GM21515 (cell line): ENCODE data around the gene INPP5D.
A peak's percentile ranks its signal among the peaks of the same experiment; 100 is the strongest.
"Not testable (repeated sequence)": the region's sequence is repeated elsewhere in the genome, so short reads cannot be mapped to it uniquely, and the experiment has no call there.

Source experiments
- ATAC-seq: cut with Tn5 transposase; IDR thresholded peaks from one replicate; pipeline ENCODE4 v1.9.1; 2021; ENCODE audit not compliant: unreplicated experiment

The INPP5D gene

DNA sequence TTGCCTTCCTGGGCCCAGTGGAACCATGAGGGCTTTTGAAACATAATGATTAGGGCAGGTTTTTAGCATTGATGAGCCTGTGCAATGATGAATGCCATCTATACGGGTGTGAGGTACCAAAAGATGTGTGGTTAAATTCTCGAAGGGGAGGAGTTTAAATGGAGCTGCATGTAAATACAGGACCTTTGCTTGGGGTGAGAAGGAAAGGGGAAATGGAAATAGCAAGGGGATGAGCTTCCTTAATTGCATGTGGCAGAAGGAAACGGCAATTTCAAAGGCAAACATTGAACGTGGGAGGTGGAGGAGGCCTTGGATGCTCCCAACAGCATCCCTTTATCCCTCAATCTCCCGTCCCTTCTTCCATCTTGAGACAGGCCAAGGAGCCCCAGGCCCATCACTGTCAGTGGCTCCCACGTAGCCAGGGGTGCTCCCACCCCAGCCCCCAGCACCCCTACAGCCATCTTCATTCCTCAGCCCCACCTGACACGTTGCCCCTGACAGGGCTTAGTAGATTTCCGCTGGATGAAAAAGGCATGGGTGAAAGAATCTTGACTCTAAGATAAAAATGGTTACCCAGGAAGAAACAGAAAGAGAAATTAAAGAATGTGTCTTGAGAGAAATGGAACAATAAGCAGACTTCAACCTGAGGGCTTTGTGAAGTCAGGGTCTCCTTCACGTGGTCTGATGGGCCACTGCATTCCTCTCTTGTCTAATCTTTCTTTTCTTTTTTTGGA is 32.5 kb downstream of the INPP5D start:
- ATAC-seq: no peak

- no peak for ATAC-seq
These were observed 33.0 kb downstream of the INPP5D start for GRCh38 chr2:233093166-233093448.

GRCh38 chr2:233093721-233094120 is 33.6 kb downstream of the INPP5D start:
- no peak for ATAC-seq

- no peak for ATAC-seq
These were observed 34.5 kb downstream of the INPP5D start for GRCh38 chr2:233094614-233095013.

DNA sequence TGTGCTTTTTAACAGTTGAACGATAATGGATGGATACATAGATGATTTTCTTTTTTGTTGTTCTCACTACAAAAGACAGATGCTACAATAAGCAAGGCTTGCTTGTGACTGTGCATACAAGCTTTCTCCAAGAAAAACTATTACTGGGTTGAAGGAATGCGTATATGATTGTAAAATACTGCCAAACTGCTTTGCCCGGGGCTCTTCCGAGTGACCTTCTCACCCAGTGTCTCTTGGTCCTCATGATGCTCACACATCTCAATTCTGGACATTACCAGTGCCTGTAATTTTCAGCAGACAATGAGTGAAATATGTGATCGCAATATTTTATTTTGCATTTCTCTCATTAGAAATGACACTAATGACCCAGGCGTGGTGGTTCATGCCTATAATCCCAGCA is 35.9 kb downstream of the INPP5D start:
- no peak for ATAC-seq

DNA sequence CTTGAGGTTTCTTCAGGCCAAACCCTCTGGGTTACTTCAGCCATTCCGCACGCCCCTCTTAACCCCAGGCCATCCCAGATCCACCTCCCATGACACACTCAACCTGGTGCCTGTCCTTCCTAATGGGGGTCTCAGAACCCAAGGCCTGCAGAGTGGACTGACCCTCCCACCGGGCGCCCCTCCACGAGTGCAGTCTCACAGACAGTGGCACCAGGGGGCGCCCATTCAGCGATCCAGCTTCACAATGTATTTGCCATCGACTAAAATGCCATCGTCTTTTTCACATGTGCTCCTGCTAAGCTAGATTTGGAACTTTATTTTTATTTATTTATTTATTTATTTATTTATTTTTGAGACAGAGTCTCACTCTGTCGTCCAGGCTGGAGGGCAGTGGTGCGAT is 38.5 kb downstream of the INPP5D start:
- no peak for ATAC-seq

DNA sequence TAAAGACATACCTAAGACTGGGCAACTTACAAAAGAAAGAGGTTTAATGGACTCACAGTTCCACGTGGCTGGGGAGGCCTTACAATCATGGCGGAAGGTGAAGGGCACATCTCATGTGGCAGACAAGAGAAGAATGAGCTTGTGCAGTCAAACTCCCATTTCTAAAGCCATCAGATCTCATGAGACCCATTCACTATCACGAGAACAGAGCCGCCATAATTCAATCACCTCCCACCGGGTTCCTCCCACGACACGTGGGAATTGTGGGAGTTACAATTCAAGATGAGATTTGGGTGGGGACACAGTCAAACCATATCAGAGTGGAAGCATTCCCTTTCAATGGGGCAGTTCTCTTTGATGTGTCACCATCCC is 39.7 kb downstream of the INPP5D start:
- ATAC-seq: not testable (repeated sequence)

- peak; percentile 80 for ATAC-seq
These were observed 40.3 kb downstream of the INPP5D start for GRCh38 chr2:233100192-233100998.

GRCh38 chr2:233101141-233101540 is 41.0 kb downstream of the INPP5D start:
- peak; percentile 10 for ATAC-seq

DNA sequence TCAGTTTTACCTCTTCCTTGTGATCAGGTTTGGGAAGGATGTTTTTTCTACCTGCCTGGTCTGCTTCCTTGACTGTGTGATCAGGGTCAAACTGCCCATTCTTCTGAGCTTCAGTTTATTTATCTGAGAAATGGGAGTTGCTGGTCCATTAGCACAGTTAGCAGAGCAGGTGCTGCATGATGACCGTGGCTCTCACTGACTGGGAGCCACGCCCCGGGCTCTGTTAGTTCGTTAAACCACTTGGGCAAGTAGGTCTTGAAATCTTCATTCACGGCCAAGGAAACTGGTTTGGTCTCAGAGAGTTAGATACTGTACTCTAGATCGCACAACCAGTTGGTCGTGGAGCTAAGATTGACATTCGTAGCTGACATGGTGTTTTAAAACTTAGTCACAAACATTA is 41.7 kb downstream of the INPP5D start:
- ATAC-seq: no peak

DNA sequence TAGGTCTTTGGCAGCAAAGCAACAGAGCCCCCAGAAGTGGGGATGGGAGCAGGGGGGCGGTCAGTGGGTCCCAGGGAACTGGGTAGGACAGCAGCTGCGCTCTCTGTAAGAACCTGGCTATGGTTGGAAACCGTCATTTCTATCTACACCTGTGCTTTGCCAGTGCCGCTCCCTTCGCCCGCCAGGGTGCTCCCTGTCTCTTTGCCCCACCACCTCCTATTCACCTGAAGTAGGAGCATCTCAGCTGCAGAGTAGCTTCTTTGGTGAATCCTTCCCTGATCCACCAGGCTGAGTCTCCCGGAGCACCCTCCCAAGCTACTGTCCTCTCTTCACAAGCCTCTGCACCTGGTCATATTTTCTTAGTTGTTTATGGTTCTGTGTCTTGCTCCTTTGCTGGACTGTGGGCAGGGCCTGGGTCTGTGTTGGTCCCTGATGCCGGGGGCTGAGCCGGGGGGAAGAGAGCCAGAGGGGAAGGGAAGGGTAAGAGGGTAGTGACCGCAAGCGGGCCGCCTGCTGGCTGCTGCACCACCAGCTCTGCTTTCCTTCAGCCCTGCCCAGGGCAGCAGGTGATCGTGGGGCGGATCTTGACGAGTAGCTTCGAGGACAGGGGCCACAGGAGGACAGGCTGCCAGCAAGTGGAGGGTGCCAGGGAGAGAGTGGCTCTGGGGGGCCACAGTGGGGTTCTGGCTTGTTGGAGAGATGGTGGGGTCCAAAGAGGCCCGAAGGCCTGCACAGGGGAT is 45.2 kb downstream of the INPP5D start:
- no peak for ATAC-seq

DNA sequence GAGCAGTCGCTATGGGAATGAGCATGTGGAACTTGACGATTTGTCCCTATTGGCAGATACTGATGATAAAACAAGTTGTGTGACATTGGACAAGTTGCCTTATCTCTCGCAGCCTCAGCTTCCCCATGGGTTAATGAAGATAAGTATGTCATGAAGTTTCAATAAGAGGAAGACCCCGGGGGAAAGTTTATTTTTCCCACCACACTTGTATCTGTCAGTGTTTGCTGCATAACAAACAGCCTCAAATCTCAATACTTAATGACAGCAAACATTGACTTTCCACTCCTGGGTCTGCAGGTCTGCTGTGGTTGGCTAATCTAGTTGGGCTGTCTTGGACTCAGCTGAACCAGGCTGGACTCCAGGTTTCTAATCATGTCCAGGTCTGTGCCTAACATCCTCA is 45.8 kb downstream of the INPP5D start:
- no peak for ATAC-seq

- ATAC-seq: no peak
These were observed 46.9 kb downstream of the INPP5D start for GRCh38 chr2:233107011-233107410.

DNA sequence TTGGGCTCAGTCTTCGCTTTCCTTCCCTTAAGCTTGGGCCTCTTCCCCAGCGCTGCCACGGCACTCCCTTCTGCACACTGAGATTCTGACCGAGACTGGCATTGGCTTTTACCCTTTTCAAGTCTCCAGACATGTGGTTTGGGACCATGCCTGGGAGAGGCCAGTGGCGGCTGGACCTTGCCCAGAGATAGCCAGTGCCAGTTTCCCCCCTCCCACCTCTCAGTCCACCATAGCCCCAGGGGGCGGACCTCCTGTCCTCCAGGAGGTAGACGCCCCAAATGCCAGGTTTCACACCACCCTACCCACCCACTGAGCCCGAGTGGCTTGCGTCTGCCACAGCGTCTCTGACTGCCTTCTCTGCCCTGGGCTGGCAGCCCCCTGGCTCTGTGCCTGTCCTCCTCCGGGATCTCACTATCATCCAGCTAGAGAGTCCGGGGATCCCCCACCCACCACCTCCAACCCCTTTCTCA is 47.7 kb downstream of the INPP5D start:
- no peak for ATAC-seq

DNA sequence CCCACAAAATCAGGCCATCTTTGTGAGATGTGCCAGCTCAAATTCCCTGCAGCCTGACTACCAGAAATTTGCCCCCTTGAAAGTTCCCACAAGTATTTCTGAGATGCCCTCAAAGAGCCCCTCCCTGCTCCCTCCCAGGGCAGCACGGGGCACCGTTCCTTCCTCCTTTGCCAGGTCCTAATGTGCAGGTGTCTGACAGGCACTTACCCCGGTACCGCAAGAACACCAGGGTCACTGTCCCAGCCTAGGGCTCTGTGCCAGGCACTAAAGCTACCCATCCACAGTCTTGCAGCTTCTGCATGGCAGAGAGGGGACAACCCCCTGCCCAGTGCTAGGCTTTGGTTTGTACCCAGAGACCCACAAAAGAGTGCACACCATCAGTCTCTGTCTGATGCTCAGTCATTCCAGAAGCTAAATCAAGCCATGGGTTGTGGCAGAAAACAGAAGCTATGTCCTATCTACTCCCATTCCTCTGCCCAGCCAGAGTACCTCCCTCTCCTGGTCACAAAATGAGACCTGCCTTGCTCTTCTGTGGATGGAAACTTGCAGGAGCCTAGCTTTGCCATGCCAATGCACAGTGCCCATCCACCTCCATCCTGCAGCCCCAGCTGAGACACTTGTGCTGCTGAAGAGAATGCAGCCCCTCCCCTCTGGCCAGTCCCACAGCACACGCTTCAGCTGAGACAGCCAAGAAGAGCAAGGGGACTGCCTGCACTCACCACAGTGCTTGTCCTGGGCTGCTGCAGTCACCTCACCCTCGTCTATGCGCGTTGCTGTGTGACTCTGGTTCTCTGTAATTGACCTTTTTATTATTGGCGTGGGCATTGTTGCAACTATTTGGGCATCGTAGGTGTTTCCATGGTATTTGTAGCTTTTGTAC is 48.7 kb downstream of the INPP5D start:
- no peak for ATAC-seq

DNA sequence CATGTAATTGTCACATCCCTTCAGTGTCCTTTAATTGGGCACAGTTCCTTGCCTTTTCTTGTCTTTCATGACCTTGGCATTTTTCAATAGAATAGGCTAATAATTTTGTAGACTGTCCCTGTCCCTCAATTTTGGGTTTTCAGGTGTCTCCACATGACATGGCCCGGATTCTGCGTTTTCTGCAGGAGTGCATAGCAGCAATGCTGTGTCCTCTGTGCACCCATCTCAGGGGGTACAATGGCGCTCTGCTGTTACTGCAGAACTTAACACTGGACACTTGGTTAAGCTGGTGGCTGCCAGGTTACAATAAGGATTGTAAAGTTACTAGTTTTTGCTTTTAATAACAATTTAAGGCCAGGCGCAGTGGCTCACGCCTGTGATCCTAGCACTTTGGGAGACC is 51.3 kb downstream of the INPP5D start:
- no peak for ATAC-seq

DNA sequence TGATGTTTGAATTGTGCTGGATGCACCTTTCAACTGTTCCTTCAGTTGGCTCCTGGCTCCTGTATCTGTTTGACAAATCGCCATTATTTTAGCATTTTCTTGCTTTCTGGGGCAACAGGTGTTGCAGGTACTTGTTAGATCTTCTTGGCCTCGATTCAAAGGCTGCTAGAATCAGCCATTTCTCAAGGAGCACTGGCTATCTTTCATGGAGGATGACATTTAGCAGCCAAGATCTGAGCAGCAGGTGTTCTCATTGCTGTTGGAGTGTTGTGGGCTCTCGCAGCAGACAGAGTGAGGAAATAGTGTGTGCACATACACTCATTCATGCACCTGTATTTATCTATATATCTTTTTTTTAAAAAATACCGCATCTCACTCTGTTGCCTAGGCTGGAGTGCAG is 52.2 kb downstream of the INPP5D start:
- no peak for ATAC-seq

DNA sequence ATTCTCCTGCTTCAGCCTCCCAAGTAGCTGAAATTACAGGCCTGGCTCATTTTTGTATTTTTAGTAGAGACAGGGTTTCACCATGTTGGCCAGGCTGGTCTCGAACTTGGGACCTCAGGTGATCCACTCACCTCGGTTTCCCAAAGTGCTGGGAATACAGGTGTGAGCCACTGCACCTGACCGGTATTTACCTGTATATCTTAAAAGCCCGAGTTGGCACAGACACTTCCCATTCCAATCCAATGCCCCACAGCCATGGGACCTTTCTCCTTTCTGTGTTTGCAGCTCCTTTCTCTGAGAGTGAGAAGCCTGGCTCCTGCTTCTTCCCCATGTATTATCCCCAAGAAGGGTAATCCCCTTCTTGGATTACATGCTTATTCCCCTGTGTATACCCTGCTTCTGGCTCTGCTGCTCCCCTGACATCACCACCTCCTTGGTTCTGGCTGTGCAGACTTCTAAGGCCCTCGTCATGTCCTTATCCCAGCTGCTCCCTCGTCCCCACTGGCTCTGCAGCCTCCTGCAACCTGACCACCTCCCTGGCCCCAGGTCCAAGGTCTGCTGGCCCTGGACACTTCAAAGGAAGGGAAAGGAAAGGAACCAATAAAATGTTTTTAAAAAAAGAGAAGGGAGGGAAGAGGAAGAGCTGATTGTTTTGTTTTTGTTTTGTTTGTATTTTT is 52.8 kb downstream of the INPP5D start:
- no peak for ATAC-seq

DNA sequence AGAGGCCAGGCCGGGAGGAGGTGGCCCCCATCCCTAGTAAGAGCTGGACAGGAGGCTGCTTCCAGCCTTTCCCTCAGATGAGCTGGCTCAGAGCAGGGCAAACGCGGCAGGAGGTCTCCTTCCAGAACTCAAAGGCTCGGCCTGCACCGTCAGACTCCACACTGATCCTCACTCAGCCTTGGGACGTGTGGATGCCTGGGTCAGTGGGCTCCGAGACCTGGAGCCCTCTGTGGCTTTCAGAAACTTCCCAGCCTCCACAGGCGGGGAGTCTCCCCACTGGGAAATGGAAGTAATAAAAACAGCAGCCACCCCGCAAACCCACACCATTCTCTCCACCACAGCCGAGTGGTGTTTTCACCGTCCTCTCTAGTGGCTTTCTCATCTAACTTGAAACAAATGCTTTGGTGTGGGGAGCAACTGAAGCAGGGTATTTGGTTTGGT is 54.3 kb downstream of the INPP5D start:
- ATAC-seq: no peak

GRCh38 chr2:233115121-233115520 is 55.0 kb downstream of the INPP5D start:
- no peak for ATAC-seq
